GM21576 (cell line): ENCODE data around the gene NEK7.

Experiments used
- ATAC-seq: cut with Tn5 transposase; IDR thresholded peaks from one replicate; pipeline ENCODE4 v1.9.1; 2021; ENCODE audit warnings: mild to moderate bottlenecking, moderate library complexity; ENCODE audit not compliant: unreplicated experiment

The NEK7 gene

GRCh38 chr1:198141668-198142351 is 15.0 kb upstream of the NEK7 start:
- no peak for ATAC-seq

GRCh38 chr1:198143797-198144196 is 13.0 kb upstream of the NEK7 start:
- ATAC-seq, result peak; percentile 72

- ATAC-seq, result no peak
Measured at GRCh38 chr1:198147216-198147615, 9.6 kb upstream of the NEK7 start.

- ATAC-seq, result no peak
Measured at GRCh38 chr1:198150369-198150768, 6.4 kb upstream of the NEK7 start.

GRCh38 chr1:198151688-198152087 is 5.1 kb upstream of the NEK7 start:
- ATAC-seq, result no peak

GRCh38 chr1:198153103-198153502 is 3.7 kb upstream of the NEK7 start:
- ATAC-seq, result no peak

GRCh38 chr1:198153804-198154203 is 3.0 kb upstream of the NEK7 start:
- no peak for ATAC-seq

GRCh38 chr1:198155253-198155652 is 1.5 kb upstream of the NEK7 start:
- no peak for ATAC-seq

GRCh38 chr1:198156111-198156744 is 570 bp upstream of the NEK7 start:
- peak; percentile 28 for ATAC-seq

- peak; percentile 42 for ATAC-seq
Measured at GRCh38 chr1:198157241-198157846, 546 bp downstream of the NEK7 start.

GRCh38 chr1:198157847-198158725 is 1.3 kb downstream of the NEK7 start:
- ATAC-seq, result no peak

GRCh38 chr1:198158735-198159589 is 2.2 kb downstream of the NEK7 start:
- peak; percentile 64 for ATAC-seq

GRCh38 chr1:198160222-198160621 is 3.4 kb downstream of the NEK7 start:
- no peak for ATAC-seq

GRCh38 chr1:198160946-198161614 is 4.3 kb downstream of the NEK7 start:
- ATAC-seq, result no peak

GRCh38 chr1:198161718-198162090 is 4.9 kb downstream of the NEK7 start:
- ATAC-seq, result no peak

GRCh38 chr1:198162091-198162767 is 5.4 kb downstream of the NEK7 start:
- ATAC-seq, result peak; percentile 25

GRCh38 chr1:198165927-198166647 is 9.3 kb downstream of the NEK7 start:
- peak; percentile 26 for ATAC-seq

- no peak for ATAC-seq
Measured at GRCh38 chr1:198166900-198167299, 10.1 kb downstream of the NEK7 start.
